H9 (cell line): ENCODE results near the gene CDH18. TPM values are rescaled to one million over a fixed set of nuclear protein-coding genes. Genes with fewer than 3 reads are reported as not detected.

Source experiments
- DNase-seq: peaks from one replicate; pipeline ENCODE4 v3.0.0-alpha.2; 2017
- H2AFZ ChIP-seq: one replicate; pipeline ENCODE4 v1.6.1; 2013; ENCODE audit warnings: mild to moderate bottlenecking, low read length, control low read depth, moderate library complexity
- H2AK5ac ChIP-seq: 2 replicates; pipeline ENCODE4 v1.6.1; 2013; ENCODE audit warnings: low read length, control low read depth, mixed read lengths; ENCODE audit not compliant: insufficient read length
- H2BK120ac ChIP-seq: one replicate; pipeline ENCODE4 v1.6.1; 2013; ENCODE audit warnings: low read depth, mild to moderate bottlenecking, low read length, control low read depth, inconsistent platforms; ENCODE audit not compliant: poor library complexity, severe bottlenecking
- H2BK12ac ChIP-seq: 2 replicates; pipeline ENCODE4 v1.6.1; 2013; ENCODE audit warnings: low read length, control low read depth, mixed read lengths, low read depth; ENCODE audit not compliant: insufficient read length
- H2BK15ac ChIP-seq: 2 replicates; pipeline ENCODE4 v1.6.1; 2013; ENCODE audit warnings: low read depth, low read length, control low read depth
- H2BK20ac ChIP-seq: one replicate; pipeline ENCODE4 v1.6.1; 2013; ENCODE audit warnings: low read depth, mild to moderate bottlenecking, low read length, control low read depth, inconsistent platforms; ENCODE audit not compliant: poor library complexity, severe bottlenecking
- H2BK5ac ChIP-seq: 2 replicates; pipeline ENCODE4 v1.6.1; 2013; ENCODE audit warnings: low read length, control low read depth, mixed read lengths; ENCODE audit not compliant: insufficient read length
- H3K14ac ChIP-seq: 2 replicates; pipeline ENCODE4 v1.6.1; 2013; ENCODE audit warnings: low read length, control low read depth; ENCODE audit not compliant: insufficient read depth
- H3K18ac ChIP-seq: 2 replicates; pipeline ENCODE4 v1.6.1; 2013; ENCODE audit warnings: low read depth, mild to moderate bottlenecking, mixed read lengths, low read length, control low read depth; ENCODE audit not compliant: insufficient read length
- H3K23ac ChIP-seq: 2 replicates; pipeline ENCODE4 v1.6.1; 2013; ENCODE audit warnings: low read length, control low read depth, mixed read lengths, low read depth; ENCODE audit not compliant: insufficient read length
- H3K23me2 ChIP-seq: 2 replicates; pipeline ENCODE4 v1.6.1; 2013; ENCODE audit warnings: low read depth, mild to moderate bottlenecking, mixed read lengths, low read length, control low read depth; ENCODE audit not compliant: insufficient read length, poor library complexity, severe bottlenecking
- H3K27ac ChIP-seq: 2 replicates; pipeline ENCODE4 v1.5.1; 2013; ENCODE audit warnings: low read length, control low read depth, mixed read lengths, low read depth; ENCODE audit not compliant: insufficient read length
- H3K27me3 ChIP-seq: 2 replicates; pipeline ENCODE4 v1.6.1; 2013; ENCODE audit warnings: low read length, control low read depth, inconsistent platforms; ENCODE audit not compliant: insufficient read depth
- H3K4ac ChIP-seq: 2 replicates; pipeline ENCODE4 v1.6.1; 2013; ENCODE audit warnings: low read depth, mild to moderate bottlenecking, control low read depth, inconsistent platforms, low read length, moderate library complexity
- H3K4me1 ChIP-seq: 2 replicates; pipeline ENCODE4 v1.6.1; 2013; ENCODE audit warnings: low read length, control low read depth, inconsistent platforms; ENCODE audit not compliant: insufficient read depth
- H3K4me2 ChIP-seq: 2 replicates; pipeline ENCODE4 v1.6.1; 2013; ENCODE audit warnings: low read length, control low read depth, mixed read lengths; ENCODE audit not compliant: insufficient read length, insufficient read depth
- H3K56ac ChIP-seq: 2 replicates; pipeline ENCODE4 v1.6.1; 2013; ENCODE audit warnings: low read depth, mild to moderate bottlenecking, mixed read lengths, low read length, control low read depth; ENCODE audit not compliant: insufficient read length
- H3K79me1 ChIP-seq: 2 replicates; pipeline ENCODE4 v1.6.1; 2013; ENCODE audit warnings: low read depth, mild to moderate bottlenecking, moderate library complexity, low read length, control low read depth, inconsistent platforms; ENCODE audit not compliant: insufficient read depth, poor library complexity, severe bottlenecking
- H3K79me2 ChIP-seq: 2 replicates; pipeline ENCODE4 v1.6.1; 2013; ENCODE audit warnings: low read length, control low read depth, inconsistent platforms; ENCODE audit not compliant: insufficient read depth
- H3K9ac ChIP-seq: 2 replicates; pipeline ENCODE4 v1.6.1; 2013; ENCODE audit warnings: low read length, control low read depth, mixed read lengths; ENCODE audit not compliant: insufficient read length; ENCODE audit errors: extremely low read depth
- H3K9me3 ChIP-seq: one replicate; pipeline ENCODE4 v1.6.1; 2013; ENCODE audit warnings: low read depth, low read length, inconsistent platforms; ENCODE audit not compliant: control insufficient read depth
- H3T11ph ChIP-seq: one replicate; pipeline ENCODE4 v1.6.1; 2013; ENCODE audit warnings: mild to moderate bottlenecking, low read length, control low read depth, inconsistent platforms
- H4K20me1 ChIP-seq: one replicate; pipeline ENCODE4 v1.6.1; 2013; ENCODE audit not compliant: control insufficient read depth, insufficient read length, insufficient read depth
- H4K5ac ChIP-seq: 2 replicates; pipeline ENCODE4 v1.6.1; 2013; ENCODE audit warnings: low read depth, mild to moderate bottlenecking, mixed read lengths, low read length, control low read depth; ENCODE audit not compliant: insufficient read length
- H4K8ac ChIP-seq: replicated peaks from 2 replicates; pipeline ENCODE4 v1.6.1; 2013; ENCODE audit warnings: low read length, control low read depth, mixed read lengths, low read depth; ENCODE audit not compliant: insufficient read length
- H4K91ac ChIP-seq: 2 replicates; pipeline ENCODE4 v1.6.1; 2013; ENCODE audit warnings: low read depth, mild to moderate bottlenecking, moderate library complexity, mixed read lengths, low read length, control low read depth; ENCODE audit not compliant: insufficient read length
- H3K27ac Mint-ChIP-seq, 3 experiments: 2 replicates in 2 of 3; 3 replicates in 1 of 3; pipeline ENCODE4 v1.8.0; 2020 to 2021; ENCODE audit warnings: mixed read lengths in 3 of 3, mild to moderate bottlenecking in 1 of 3, moderate library complexity in 1 of 3
- H3K27me3 Mint-ChIP-seq: 2 replicates; pipeline ENCODE4 v1.8.0; 2021; ENCODE audit warnings: low read depth, mild to moderate bottlenecking, moderate library complexity, mixed read lengths
- H3K36me3 Mint-ChIP-seq, 3 experiments: 2 replicates in 2 of 3; 3 replicates in 1 of 3; pipeline ENCODE4 v1.8.0; 2020 to 2021; ENCODE audit warnings: low read depth in 3 of 3, mixed read lengths in 3 of 3; ENCODE audit not compliant: insufficient read depth in 1 of 3
- H3K4me1 Mint-ChIP-seq, 2 experiments: 2 replicates each; pipeline ENCODE4 v1.8.0; 2020; ENCODE audit warnings: mixed read lengths in 2 of 2
- H3K4me3 Mint-ChIP-seq, 2 experiments: 2 replicates in 1 of 2; 3 replicates in 1 of 2; pipeline ENCODE4 v1.8.0; 2020 to 2021; ENCODE audit warnings: mild to moderate bottlenecking in 2 of 2, mixed read lengths in 2 of 2, moderate library complexity in 1 of 2
- H3K9me3 Mint-ChIP-seq, 2 experiments: 2 replicates in 1 of 2; 3 replicates in 1 of 2; pipeline ENCODE4 v1.8.0; 2020; ENCODE audit warnings: mild to moderate bottlenecking in 2 of 2, mixed read lengths in 2 of 2, moderate library complexity in 1 of 2
- WGBS: extraction: QIAGEN DNeasy Blood & Tissue Kit; methylation state at CpG from one replicate; pipeline ENCODE4 v1.1.7; 2013; ENCODE audit warnings: missing lambda C conversion rate, low lambda C conversion rate, mixed read lengths; ENCODE audit not compliant: insufficient read length; ENCODE audit errors: extremely low coverage; 5-methylcytosine and 5-hydroxymethylcytosine counted together
- total RNA-seq: library from RNA; stranded (reverse); gene quantifications from 2 replicates; pipeline ENCODE4 v1.2.1, GENCODE V29; 2021
- TF ChIP-seq, protein P1 (sequence below): fragments of 200-600 bp; sonication (generic); conservative IDR thresholded peaks from 3 replicates; pipeline ENCODE4 v1.8.0; 2021; ENCODE audit warnings: antibody characterized with exemption, mild to moderate bottlenecking

Gene CDH18
- total RNA-seq, 1 experiment from 2014 or later = not detected

DNA sequence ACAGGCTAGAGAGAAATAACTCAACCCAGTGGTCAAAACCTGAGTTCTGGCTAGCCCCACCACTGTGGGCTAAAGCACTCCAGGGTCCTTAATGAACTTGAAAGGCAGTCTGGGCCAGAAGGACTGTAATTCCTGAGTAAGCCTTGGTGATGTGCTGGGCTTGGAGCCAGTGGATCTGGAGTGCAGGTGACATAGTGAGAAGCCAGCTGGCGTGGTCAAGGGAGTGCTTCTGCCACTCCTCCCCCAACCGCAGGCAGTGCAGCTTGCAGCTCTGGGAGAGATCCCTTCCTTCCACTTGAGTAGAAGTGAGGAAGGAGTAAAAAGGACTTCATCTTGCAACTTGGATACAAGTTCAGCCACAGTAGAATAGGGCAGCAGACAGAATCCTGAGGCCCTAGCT, 424.0 kb downstream of the CDH18 start:
- TF ChIP-seq, protein P1, sequence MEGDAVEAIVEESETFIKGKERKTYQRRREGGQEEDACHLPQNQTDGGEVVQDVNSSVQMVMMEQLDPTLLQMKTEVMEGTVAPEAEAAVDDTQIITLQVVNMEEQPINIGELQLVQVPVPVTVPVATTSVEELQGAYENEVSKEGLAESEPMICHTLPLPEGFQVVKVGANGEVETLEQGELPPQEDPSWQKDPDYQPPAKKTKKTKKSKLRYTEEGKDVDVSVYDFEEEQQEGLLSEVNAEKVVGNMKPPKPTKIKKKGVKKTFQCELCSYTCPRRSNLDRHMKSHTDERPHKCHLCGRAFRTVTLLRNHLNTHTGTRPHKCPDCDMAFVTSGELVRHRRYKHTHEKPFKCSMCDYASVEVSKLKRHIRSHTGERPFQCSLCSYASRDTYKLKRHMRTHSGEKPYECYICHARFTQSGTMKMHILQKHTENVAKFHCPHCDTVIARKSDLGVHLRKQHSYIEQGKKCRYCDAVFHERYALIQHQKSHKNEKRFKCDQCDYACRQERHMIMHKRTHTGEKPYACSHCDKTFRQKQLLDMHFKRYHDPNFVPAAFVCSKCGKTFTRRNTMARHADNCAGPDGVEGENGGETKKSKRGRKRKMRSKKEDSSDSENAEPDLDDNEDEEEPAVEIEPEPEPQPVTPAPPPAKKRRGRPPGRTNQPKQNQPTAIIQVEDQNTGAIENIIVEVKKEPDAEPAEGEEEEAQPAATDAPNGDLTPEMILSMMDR = no peak
- H2BK20ac ChIP-seq = no peak overlapping the region
- H3K9ac ChIP-seq = no peak overlapping the region
- no peak overlapping the region for H3K18ac ChIP-seq
- no peaks in the 10 kb centered on the region for H3K23me2 ChIP-seq
- H4K8ac ChIP-seq = no peak overlapping the region
- no peaks in the 10 kb centered on the region for H3K9me3 Mint-ChIP-seq
- no peak overlapping the region for H4K5ac ChIP-seq
- no peak overlapping the region for H2BK5ac ChIP-seq
- H2BK12ac ChIP-seq = no peak overlapping the region
- no peaks in the 10 kb centered on the region for H4K20me1 ChIP-seq
- no peak overlapping the region for H3K14ac ChIP-seq
- H3K79me2 ChIP-seq = no peaks in the 10 kb centered on the region
- H2BK120ac ChIP-seq = no peak overlapping the region
- no peak overlapping the region for H3K27ac ChIP-seq
- no peaks in the 10 kb centered on the region; a peak in 1 of 7 replicates for H3K36me3 Mint-ChIP-seq
- H3K4me3 Mint-ChIP-seq = no peak overlapping the region
- no peaks in the 10 kb centered on the region for H3K9me3 ChIP-seq
- H2AK5ac ChIP-seq = no peak overlapping the region
- H2BK15ac ChIP-seq = no peak overlapping the region
- H3K27me3 Mint-ChIP-seq = no peaks in the 10 kb centered on the region
- H3K23ac ChIP-seq = no peak overlapping the region
- H3K4me1 ChIP-seq = no peaks in the 10 kb centered on the region
- H3K27me3 ChIP-seq = no peaks in the 10 kb centered on the region
- H3K4ac ChIP-seq = no peak overlapping the region
- H3K4me1 Mint-ChIP-seq = no peaks in the 10 kb centered on the region
- H2AFZ ChIP-seq = no peak overlapping the region
- no peak overlapping the region for H3K4me2 ChIP-seq
- whole genome bisulfite sequencing = no CpG with 5 or more reads among the region's 2 CpGs
- H3K79me1 ChIP-seq = no peaks in the 10 kb centered on the region
- H4K91ac ChIP-seq = no peak overlapping the region
- no peak overlapping the region for H3K27ac Mint-ChIP-seq
- DNase-seq = no peak
- H3T11ph ChIP-seq = no peak overlapping the region
- H3K56ac ChIP-seq = no peak overlapping the region
